ENCODE data around the gene ATXN2.
"Not testable (repeated sequence)": the region's sequence is repeated elsewhere in the genome, so short reads cannot be mapped to it uniquely, and the experiment has no call there.

ATXN2 gene

GRCh38 chr12:111413442-111414086 is 185.6 kb downstream of the ATXN2 start:
- no peak for DNase-seq

- DNase-seq = no peak
Observed at GRCh38 chr12:111412830-111413441, 186.2 kb downstream of the ATXN2 start.

GRCh38 chr12:111412007-111412829 is 186.9 kb downstream of the ATXN2 start:
- no peak for DNase-seq

GRCh38 chr12:111411185-111411764 is 187.8 kb downstream of the ATXN2 start:
- DNase-seq = no peak

- no peak for DNase-seq
Observed at GRCh38 chr12:111410431-111411184, 188.5 kb downstream of the ATXN2 start.

GRCh38 chr12:111409780-111410430 is 189.2 kb downstream of the ATXN2 start:
- peak; percentile 63 for DNase-seq

GRCh38 chr12:111409403-111409779 is 189.7 kb downstream of the ATXN2 start:
- no peak for DNase-seq

GRCh38 chr12:111408686-111409402 is 190.3 kb downstream of the ATXN2 start:
- no peak for DNase-seq

GRCh38 chr12:111408116-111408440 is 191.0 kb downstream of the ATXN2 start:
- no peak for DNase-seq

GRCh38 chr12:111407377-111408115 is 191.6 kb downstream of the ATXN2 start:
- DNase-seq = peak; percentile 70

GRCh38 chr12:111406474-111407376 is 192.4 kb downstream of the ATXN2 start:
- DNase-seq = no peak

GRCh38 chr12:111405859-111406473 is 193.1 kb downstream of the ATXN2 start, which contains the start of gene SH2B3:
TSS of gene SH2B3 (plus strand) at chr12:111405923. CDS start at chr12:111418146, 12,223 bp downstream.
- peak; percentile 85 for DNase-seq

GRCh38 chr12:111405149-111405858 is 193.8 kb downstream of the ATXN2 start:
- DNase-seq = peak; percentile 92

- DNase-seq = peak; percentile 69
Observed at GRCh38 chr12:111404362-111405148, 194.6 kb downstream of the ATXN2 start.

- DNase-seq = not testable (repeated sequence)
Observed at GRCh38 chr12:111402490-111402824, 196.7 kb downstream of the ATXN2 start.
